Smooth muscle cell (in vitro differentiated cells): Measurements from ENCODE around the gene MYO1A. TPM values are rescaled to one million over a fixed set of nuclear protein-coding genes. Genes with fewer than 3 reads are reported as not detected.

Experiments
- DNase-seq: peaks from one replicate; lab custom pipeline; 2025; ENCODE audit not compliant: unreplicated experiment; lab: John Stamatoyannopoulos, UW
- H2AFZ ChIP-seq: fragments of 200-600 bp; sonication (generic); 2 replicates; pipeline ENCODE4 v1.6.0; 2016; ENCODE audit warnings: antibody characterized with exemption, low read depth, mild to moderate bottlenecking
- H3F3A ChIP-seq: fragments of 200-600 bp; sonication (generic); 2 replicates; pipeline ENCODE4 v1.6.0; 2017; ENCODE audit warnings: antibody characterized with exemption, low read depth
- H3K27ac ChIP-seq: fragments of 200-600 bp; sonication (generic); 2 replicates; pipeline ENCODE4 v1.5.1; 2016; ENCODE audit warnings: low read depth, mild to moderate bottlenecking
- H3K27me3 ChIP-seq: fragments of 200-600 bp; sonication (generic); 2 replicates; pipeline ENCODE4 v1.6.1; 2016; ENCODE audit warnings: low read depth, mild to moderate bottlenecking
- H3K36me3 ChIP-seq: fragments of 200-600 bp; sonication (generic); 2 replicates; pipeline ENCODE4 v1.5.1; 2016; ENCODE audit warnings: low read depth
- H3K4me1 ChIP-seq: fragments of 200-600 bp; sonication (generic); 2 replicates; pipeline ENCODE4 v1.5.1; 2016; ENCODE audit warnings: low read depth
- H3K4me2 ChIP-seq: fragments of 200-600 bp; sonication (generic); 2 replicates; pipeline ENCODE4 v1.6.0; 2016; ENCODE audit warnings: mild to moderate bottlenecking
- H3K4me3 ChIP-seq: fragments of 200-600 bp; sonication (generic); 2 replicates; pipeline ENCODE4 v1.5.1; 2016; ENCODE audit warnings: mild to moderate bottlenecking
- H3K79me2 ChIP-seq: fragments of 200-600 bp; sonication (generic); 2 replicates; pipeline ENCODE4 v1.6.0; 2016; ENCODE audit warnings: low read depth, mild to moderate bottlenecking
- H3K9ac ChIP-seq: fragments of 200-600 bp; sonication (generic); 2 replicates; pipeline ENCODE4 v1.6.0; 2016; ENCODE audit warnings: low read depth
- H3K9me3 ChIP-seq: fragments of 200-600 bp; sonication (generic); replicated peaks from 2 replicates; pipeline ENCODE4 v1.5.1; 2016; ENCODE audit warnings: low read depth
- H4K20me1 ChIP-seq: fragments of 200-600 bp; sonication (generic); 2 replicates; pipeline ENCODE4 v1.6.0; 2016; ENCODE audit warnings: low read depth
- WGBS: methylation state at CpG from one replicate; pipeline ENCODE4 v1.1.7; 2016; ENCODE audit warnings: low lambda C conversion rate; 5-methylcytosine and 5-hydroxymethylcytosine counted together
- polyA plus RNA-seq: library from polyadenylated mRNA; unstranded; fragments of >200 nt; fragmentation: Nextera tagmentation; extraction: Ambion mirVana; gene quantifications from 2 replicates; pipeline ENCODE4 v1.2.1, GENCODE V29; 2016
- total RNA-seq: library from RNA; depleted of rRNA; stranded (reverse); fragments of >200 nt; gene quantifications from 2 replicates; pipeline ENCODE4 v1.2.3, GENCODE V29; 2014
- TF ChIP-seq, protein P1 (sequence below): fragments of 200-600 bp; sonication (generic); IDR thresholded peaks from 2 replicates; pipeline ENCODE4 v1.5.1; 2017; ENCODE audit warnings: borderline replicate concordance, mild to moderate bottlenecking, antibody characterized with exemption; ENCODE audit not compliant: insufficient read depth, poor library complexity, severe bottlenecking

Gene MYO1A
- total and polyA plus RNA-seq, 2 experiments from 2014 or later, result not detected

DNA sequence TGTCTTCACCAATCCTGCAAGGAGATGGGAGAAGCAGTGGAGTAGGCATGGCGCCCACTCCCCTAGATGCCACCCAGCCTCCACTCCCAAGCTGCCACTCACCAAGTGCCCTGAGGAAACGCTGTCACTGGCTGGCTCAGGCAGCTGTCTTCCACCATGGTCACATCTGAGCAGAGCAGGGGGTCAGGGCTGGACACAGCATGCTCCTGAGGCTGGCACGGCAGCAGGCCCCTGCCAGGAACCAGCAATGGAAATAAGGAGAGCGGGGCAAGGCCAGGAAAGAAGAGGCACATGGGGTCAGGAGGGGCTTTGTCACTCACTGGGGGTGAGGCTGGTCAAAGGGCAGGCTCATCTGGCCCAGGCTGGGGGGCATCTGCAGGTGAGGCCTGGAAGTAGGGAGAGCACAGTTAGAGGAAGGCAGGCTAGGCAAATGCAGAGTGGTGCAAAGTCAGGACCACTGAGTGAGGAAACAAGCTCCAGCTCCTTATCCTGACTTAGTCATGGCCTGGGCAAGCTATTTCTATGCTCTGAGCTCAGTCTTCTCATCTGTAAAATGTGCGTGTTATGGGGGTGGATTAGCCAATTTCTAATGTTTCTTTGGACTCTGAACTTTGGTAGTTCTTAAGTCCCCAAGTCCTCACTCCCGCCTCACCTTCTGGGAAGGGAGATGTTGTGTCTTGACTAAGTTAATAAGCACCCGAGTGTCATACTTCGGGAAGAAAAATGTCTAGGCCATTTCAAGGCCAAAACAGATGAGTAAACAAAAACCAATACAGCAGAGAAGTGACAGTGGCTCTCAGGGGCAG is 47.0 kb upstream of the MYO1A start:
- Histone ChIP-seq H3K9me3 (no peaks in the 10 kb centered on the region), H4K20me1 (peaks cover 33% of the 10 kb centered on the region), H3K79me2 (peaks cover 11% of the 10 kb centered on the region), H3K9ac (no peak overlapping the region), H3K27me3 (no peaks in the 10 kb centered on the region), H3K36me3 (no peaks in the 10 kb centered on the region), H2AFZ (no peak overlapping the region), H3K27ac (peak overlapping the region; percentile 92), H3K4me1 (peaks cover 15% of the 10 kb centered on the region), H3K4me3 (no peak overlapping the region), H3K4me2 (no peak overlapping the region), H3F3A (peaks cover 45% of the 10 kb centered on the region)
- WGBS, result 87% methylated on average over 8 of the region's 8 CpGs
- TF ChIP-seq, protein P1, sequence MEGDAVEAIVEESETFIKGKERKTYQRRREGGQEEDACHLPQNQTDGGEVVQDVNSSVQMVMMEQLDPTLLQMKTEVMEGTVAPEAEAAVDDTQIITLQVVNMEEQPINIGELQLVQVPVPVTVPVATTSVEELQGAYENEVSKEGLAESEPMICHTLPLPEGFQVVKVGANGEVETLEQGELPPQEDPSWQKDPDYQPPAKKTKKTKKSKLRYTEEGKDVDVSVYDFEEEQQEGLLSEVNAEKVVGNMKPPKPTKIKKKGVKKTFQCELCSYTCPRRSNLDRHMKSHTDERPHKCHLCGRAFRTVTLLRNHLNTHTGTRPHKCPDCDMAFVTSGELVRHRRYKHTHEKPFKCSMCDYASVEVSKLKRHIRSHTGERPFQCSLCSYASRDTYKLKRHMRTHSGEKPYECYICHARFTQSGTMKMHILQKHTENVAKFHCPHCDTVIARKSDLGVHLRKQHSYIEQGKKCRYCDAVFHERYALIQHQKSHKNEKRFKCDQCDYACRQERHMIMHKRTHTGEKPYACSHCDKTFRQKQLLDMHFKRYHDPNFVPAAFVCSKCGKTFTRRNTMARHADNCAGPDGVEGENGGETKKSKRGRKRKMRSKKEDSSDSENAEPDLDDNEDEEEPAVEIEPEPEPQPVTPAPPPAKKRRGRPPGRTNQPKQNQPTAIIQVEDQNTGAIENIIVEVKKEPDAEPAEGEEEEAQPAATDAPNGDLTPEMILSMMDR, result no peak
- no peak for DNase-seq

DNA sequence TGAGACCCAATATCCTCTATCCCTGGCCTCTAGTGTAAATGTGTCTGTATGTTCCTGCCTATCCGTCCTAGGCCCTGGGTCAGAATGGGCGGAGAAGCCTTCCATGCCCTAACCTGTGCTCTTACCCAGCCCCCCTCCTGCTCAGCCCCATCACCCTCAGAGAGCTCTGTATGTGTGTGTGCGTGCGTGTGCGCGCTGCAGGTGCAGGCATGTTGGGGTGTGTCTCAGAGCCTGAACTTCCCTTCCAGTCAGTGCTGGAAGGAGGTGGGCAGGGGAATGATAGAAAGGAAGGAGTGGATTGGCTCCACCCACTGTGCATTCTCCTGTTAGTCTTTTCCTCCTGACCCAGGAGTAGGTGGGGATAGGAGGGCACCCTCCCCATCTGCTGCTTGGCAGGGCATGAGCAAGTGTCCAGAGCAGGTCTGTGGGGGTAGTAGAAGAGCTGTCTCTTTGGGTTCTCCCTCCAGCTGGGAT is 46.2 kb upstream of the MYO1A start:
- H3K9ac ChIP-seq, result no peak overlapping the region

DNA sequence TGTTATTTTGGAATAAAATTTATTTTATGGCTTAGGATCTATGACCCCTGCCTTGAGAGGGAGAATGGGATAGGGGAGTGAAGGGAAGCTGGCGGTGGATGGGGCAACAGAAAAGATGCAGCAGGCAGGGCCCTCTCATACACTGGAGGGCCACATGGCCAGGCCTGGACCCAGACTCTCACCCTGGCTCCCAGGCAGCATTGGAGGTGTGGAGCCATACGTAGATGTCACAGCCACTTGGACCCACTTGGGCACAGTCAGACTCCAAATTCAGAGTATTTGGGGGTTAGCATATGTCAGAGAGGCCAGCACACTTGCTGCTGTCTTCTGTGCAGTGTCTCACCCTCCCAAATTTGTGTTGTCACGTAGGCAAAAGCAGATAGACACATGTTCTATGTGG is 45.5 kb upstream of the MYO1A start:
- Histone ChIP-seq H3K27me3 (no peaks in the 10 kb centered on the region), H3K79me2 (peaks cover 27% of the 10 kb centered on the region), H3K36me3 (no peaks in the 10 kb centered on the region), H3K4me2 (no peak overlapping the region), H3K4me1 (peaks cover 22% of the 10 kb centered on the region), H3K9me3 (no peaks in the 10 kb centered on the region), H4K20me1 (peaks cover 49% of the 10 kb centered on the region), H3K9ac (no peak overlapping the region), H3F3A (peaks cover 47% of the 10 kb centered on the region), H2AFZ (no peak overlapping the region), H3K4me3 (no peak overlapping the region), H3K27ac (peak overlapping the region; percentile 92)
- TF ChIP-seq, protein P1, result no peak
- WGBS, result 89% methylated on average over 3 of the region's 3 CpGs
- DNase-seq, result no peak

More for the DNA sequence above, 46.2 kb upstream of the MYO1A start:
- Histone ChIP-seq H3K79me2 (peaks cover 20% of the 10 kb centered on the region), H3F3A (peaks cover 47% of the 10 kb centered on the region), H3K4me1 (peaks cover 15% of the 10 kb centered on the region), H3K27ac (peak overlapping the region; percentile 92), H3K27me3 (no peaks in the 10 kb centered on the region), H3K9me3 (no peaks in the 10 kb centered on the region), H3K4me2 (no peak overlapping the region), H3K36me3 (no peaks in the 10 kb centered on the region), H4K20me1 (peaks cover 42% of the 10 kb centered on the region), H2AFZ (no peak overlapping the region), H3K4me3 (no peak overlapping the region)
- WGBS, result 91% methylated on average over 6 of the region's 6 CpGs
- DNase-seq, result no peak
- TF ChIP-seq, protein P1, result no peak
